Stomach (tissue), 4 donors: Measurements from ENCODE around the gene TMED9.

ENCODE experiments used
- POLR2A ChIP-seq, 4 donors: fragments of 450-650 bp; IDR thresholded peaks; one replicate each; pipeline ENCODE4 v1.6.1; 2016; ENCODE audit warnings: antibody characterized with exemption in 4 of 4, control low read depth in 2 of 4, mild to moderate bottlenecking in 1 of 4, moderate library complexity in 1 of 4
- TF ChIP-seq, protein P1 (sequence below), 7 experiments: fragments of 450-650 bp in 4 of 7; fragments of 200-600 bp in 3 of 7; sonication (generic) in 3 of 7; IDR thresholded peaks; one replicate each; pipeline ENCODE4 v1.5.1; 2016 to 2019; ENCODE audit warnings: antibody characterized with exemption in 7 of 7, control low read depth in 2 of 7, mild to moderate bottlenecking in 1 of 7

DNA sequence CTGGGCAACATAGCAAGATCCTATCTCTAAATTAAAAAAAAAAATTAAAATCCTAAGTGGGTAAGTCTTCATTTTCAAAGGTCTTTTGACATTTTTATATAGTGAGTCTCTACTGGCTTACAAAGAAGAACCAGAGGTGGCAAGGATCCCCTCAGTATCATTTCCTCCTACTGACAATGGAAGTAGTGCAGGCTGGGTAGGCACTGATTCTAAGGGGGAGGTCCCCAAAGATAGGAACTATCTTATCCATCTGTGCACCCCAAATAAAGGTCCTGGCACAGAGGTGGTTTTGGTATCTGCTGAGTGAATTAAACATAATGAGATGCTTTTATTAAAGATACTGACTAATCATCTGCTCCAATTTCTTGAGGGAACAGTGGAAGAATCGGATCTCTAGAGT, 41.9 kb upstream of the TMED9 start:
- no peak for TF ChIP-seq POLR2A (IDR thresholded peaks at IDR 0.05)
- TF ChIP-seq, protein P1, sequence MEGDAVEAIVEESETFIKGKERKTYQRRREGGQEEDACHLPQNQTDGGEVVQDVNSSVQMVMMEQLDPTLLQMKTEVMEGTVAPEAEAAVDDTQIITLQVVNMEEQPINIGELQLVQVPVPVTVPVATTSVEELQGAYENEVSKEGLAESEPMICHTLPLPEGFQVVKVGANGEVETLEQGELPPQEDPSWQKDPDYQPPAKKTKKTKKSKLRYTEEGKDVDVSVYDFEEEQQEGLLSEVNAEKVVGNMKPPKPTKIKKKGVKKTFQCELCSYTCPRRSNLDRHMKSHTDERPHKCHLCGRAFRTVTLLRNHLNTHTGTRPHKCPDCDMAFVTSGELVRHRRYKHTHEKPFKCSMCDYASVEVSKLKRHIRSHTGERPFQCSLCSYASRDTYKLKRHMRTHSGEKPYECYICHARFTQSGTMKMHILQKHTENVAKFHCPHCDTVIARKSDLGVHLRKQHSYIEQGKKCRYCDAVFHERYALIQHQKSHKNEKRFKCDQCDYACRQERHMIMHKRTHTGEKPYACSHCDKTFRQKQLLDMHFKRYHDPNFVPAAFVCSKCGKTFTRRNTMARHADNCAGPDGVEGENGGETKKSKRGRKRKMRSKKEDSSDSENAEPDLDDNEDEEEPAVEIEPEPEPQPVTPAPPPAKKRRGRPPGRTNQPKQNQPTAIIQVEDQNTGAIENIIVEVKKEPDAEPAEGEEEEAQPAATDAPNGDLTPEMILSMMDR (IDR thresholded peaks at IDR 0.05): no peak
